HG02678 (cell line): ENCODE measurements around the gene HARBI1.

Experiments used
- ATAC-seq: cut with Tn5 transposase; IDR thresholded peaks from one replicate; pipeline ENCODE4 v1.9.1; 2021; ENCODE audit warnings: mild to moderate bottlenecking, moderate library complexity; ENCODE audit not compliant: unreplicated experiment

Gene HARBI1

GRCh38 chr11:46635557-46636139 lies 18.6 kb upstream of the HARBI1 start:
- ATAC-seq: no peak

- no peak for ATAC-seq
Measured at GRCh38 chr11:46633291-46634217, 16.5 kb upstream of the HARBI1 start.

GRCh38 chr11:46632502-46632901 lies 15.5 kb upstream of the HARBI1 start:
- ATAC-seq: no peak

GRCh38 chr11:46631676-46632075 lies 14.6 kb upstream of the HARBI1 start:
- ATAC-seq: no peak

GRCh38 chr11:46630237-46630636 lies 13.2 kb upstream of the HARBI1 start:
- ATAC-seq: no peak

GRCh38 chr11:46628961-46629360 lies 11.9 kb upstream of the HARBI1 start:
- no peak for ATAC-seq

GRCh38 chr11:46625406-46625805 lies 8.4 kb upstream of the HARBI1 start:
- no peak for ATAC-seq

- ATAC-seq: no peak
Measured at GRCh38 chr11:46618837-46619236, 1.8 kb upstream of the HARBI1 start.

- ATAC-seq: no peak
Measured at GRCh38 chr11:46617972-46618314, 916 bp upstream of the HARBI1 start.

- ATAC-seq: no peak
Measured at GRCh38 chr11:46616551-46617133, 385 bp downstream of the HARBI1 start.

GRCh38 chr11:46615756-46616155 lies 1.3 kb downstream of the HARBI1 start:
- ATAC-seq: no peak

GRCh38 chr11:46612326-46612725 lies 4.7 kb downstream of the HARBI1 start:
- no peak for ATAC-seq

- ATAC-seq: no peak
Measured at GRCh38 chr11:46611526-46612304, 5.3 kb downstream of the HARBI1 start.

- no peak for ATAC-seq
Measured at GRCh38 chr11:46609386-46609785, 7.6 kb downstream of the HARBI1 start.

- ATAC-seq: no peak
Measured at GRCh38 chr11:46607516-46607915, 9.5 kb downstream of the HARBI1 start.

GRCh38 chr11:46604796-46605195 lies 12.2 kb downstream of the HARBI1 start:
- ATAC-seq: no peak

- no peak for ATAC-seq
Measured at GRCh38 chr11:46603704-46604308, 13.2 kb downstream of the HARBI1 start.

- ATAC-seq: no peak
Measured at GRCh38 chr11:46601129-46601528, 15.9 kb downstream of the HARBI1 start.

GRCh38 chr11:46600194-46600960 lies 16.6 kb downstream of the HARBI1 start:
- ATAC-seq: no peak
